ENCODE results near the gene PCBP3. TPM values are rescaled to one million over a fixed set of nuclear protein-coding genes. Genes with fewer than 3 reads are reported as not detected.

PCBP3 gene
- total and polyA plus RNA-seq, 2 of the 8 experiments (the other 6 are each of a cell fraction or from before 2014, with no cell fraction given) = 3.5 to 6.3 TPM

DNA sequence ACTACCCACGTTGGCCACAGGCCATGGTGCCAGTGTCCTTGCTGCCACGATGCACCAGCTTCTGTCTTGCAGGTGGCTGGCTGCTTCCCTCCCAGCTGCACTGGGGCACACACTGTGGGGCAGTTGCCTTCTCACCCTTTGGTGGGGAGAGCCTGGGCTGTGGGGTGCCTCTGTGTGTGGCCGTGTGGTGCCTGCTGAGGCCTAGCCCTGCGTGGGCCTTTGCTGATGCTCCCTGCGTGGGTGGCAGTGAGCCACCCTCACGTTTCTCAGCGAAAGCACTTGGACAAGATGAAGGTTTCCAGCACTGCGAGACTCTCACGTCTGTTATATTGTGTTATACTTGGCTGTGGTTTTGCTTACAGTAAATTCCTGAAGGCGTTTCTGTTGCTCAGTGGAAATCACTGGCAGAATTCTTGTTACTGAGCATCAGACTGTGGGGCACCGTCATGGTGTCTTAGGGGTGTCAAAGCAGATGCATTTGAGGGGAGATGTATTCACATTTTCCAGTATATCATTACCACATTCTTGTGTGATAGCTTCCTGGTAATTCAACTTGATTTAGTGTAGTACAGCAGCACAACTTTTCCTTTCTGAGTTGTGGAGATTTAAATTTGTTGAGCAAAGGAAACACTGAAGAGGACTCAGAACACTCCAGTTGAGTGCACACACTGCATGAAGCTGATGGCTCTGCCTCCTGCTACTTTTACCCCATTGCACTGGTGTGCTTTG, 124.7 kb downstream of the PCBP3 start:
- H3K27me3 ChIP-seq (replicated peaks in 1 of 4; ENCODE audit: control insufficient read depth in 3 of 4, extremely low read depth in 1 of 4, insufficient read depth in 3 of 4, low read length in 3 of 4) = no peaks in the 10 kb centered on the region
- no peak overlapping the region for H2BK12ac ChIP-seq (ENCODE audit: low read depth, low read length)
- H4K20me1 ChIP-seq (replicated peaks in 1 of 2; ENCODE audit: control insufficient read depth in 1 of 2, insufficient read depth in 2 of 2, low read length in 2 of 2) = peaks cover 0 to 2% of the 10 kb centered on the region in 2 experiments
- no peaks in the 10 kb centered on the region for H3K79me2 ChIP-seq (ENCODE audit: control insufficient read depth in 1 of 2, insufficient read depth in 2 of 2, low read length in 2 of 2)
- H3K9ac ChIP-seq (replicated peaks in 1 of 4; ENCODE audit: extremely low read depth in 1 of 4, low read depth in 3 of 4, low read length in 3 of 4) = no peak overlapping the region
- no peak overlapping the region for H3K18ac ChIP-seq (ENCODE audit: extremely low read depth, low read length)
- no peak overlapping the region for H2AFZ ChIP-seq (ENCODE audit: low read length)
- no peaks in the 10 kb centered on the region; the same call in 1 of the 2 replicates for H3K23me2 ChIP-seq (ENCODE audit: low read depth, low read length)
- no peaks in the 10 kb centered on the region; the same call in 1 of the 2 replicates for H3K79me1 ChIP-seq (ENCODE audit: low read depth, low read length)
- no peak overlapping the region for H2AK5ac ChIP-seq (ENCODE audit: low read depth, low read length)
- H3K14ac ChIP-seq (ENCODE audit: insufficient read length) = no peak overlapping the region
- H3K23ac ChIP-seq (ENCODE audit: insufficient read length) = no peak overlapping the region
- no peak for DNase-seq (ENCODE audit: low read depth in 1 of 2, low spot score in 2 of 2)
- H2BK15ac ChIP-seq (ENCODE audit: low read length) = no peak overlapping the region
- H2BK5ac ChIP-seq (ENCODE audit: low read depth, low read length) = no peak overlapping the region
- ChIA-PET CTCF (ENCODE audit: partially characterized antibody) (interaction anchor here (1.5 kb wide), 1 partner anchor 122 kb away, joined by 3 read pairs; no protein-coding TSS in a partner anchor), POLR2A (ENCODE audit: partially characterized antibody) (interaction anchor here (0.8 kb wide), 1 partner anchor 19 kb away, joined by 3 read pairs; no protein-coding TSS in a partner anchor)
- no peaks in the 10 kb centered on the region for H3K36me3 ChIP-seq (ENCODE audit: control insufficient read depth in 2 of 4, insufficient read depth in 4 of 4, low read length in 3 of 4)
- no peak overlapping the region for H3K56ac ChIP-seq (replicated peaks; ENCODE audit: insufficient read length, low read depth, low read length)
- WGBS, 2 experiments (ENCODE audit: extremely low coverage in 1 of 2, insufficient coverage in 1 of 2, insufficient read length in 1 of 2, insufficient replicate concordance in 2 of 2, low coverage in 1 of 2, low lambda C conversion rate in 2 of 2, missing lambda C conversion rate in 1 of 2) = 92% methylated on average over 11 of the region's 11 CpGs; no CpG with 5 or more reads in 1 of the 2 experiments
- H3K4ac ChIP-seq (replicated peaks; ENCODE audit: insufficient read length, low read depth, low read length) = no peak overlapping the region
- no peak overlapping the region for H3K4me3 ChIP-seq (ENCODE audit: extremely low read depth in 1 of 4, insufficient read depth in 2 of 4, low read depth in 3 of 4, low read length in 4 of 4)
- H4K8ac ChIP-seq (ENCODE audit: extremely low read depth, insufficient read depth, low read length) = no peak overlapping the region
- no peak overlapping the region for H3K27ac ChIP-seq (ENCODE audit: low read depth, low read length)
- no peak for FAIRE-seq
- no peak overlapping the region for H4K5ac ChIP-seq (ENCODE audit: insufficient read length, low read depth, low read length)
- no peak overlapping the region for H4K91ac ChIP-seq (replicated peaks; ENCODE audit: insufficient read length, low read length)
- H2BK20ac ChIP-seq (ENCODE audit: low read length) = no peak overlapping the region
- H3K9me3 ChIP-seq (ENCODE audit: insufficient read depth in 2 of 2, low read depth in 1 of 2, low read length in 1 of 2) = no peaks in the 10 kb centered on the region
- 0 out of 7 replicates have a peak, but pooled peaks cover 0 to 2% (median 0%) of the 10 kb centered on the region in 4 experiments for H3K4me1 ChIP-seq (replicated peaks in 1 of 4; ENCODE audit: control insufficient read depth in 3 of 4, insufficient read depth in 4 of 4, low read length in 3 of 4)
- no peak overlapping the region for H3K4me2 ChIP-seq (ENCODE audit: insufficient read depth in 1 of 2, low read depth in 2 of 2, low read length in 2 of 2)
- H2BK120ac ChIP-seq (replicated peaks; ENCODE audit: low read depth, low read length) = no peak overlapping the region
- TF ChIP-seq TAF1 (IDR thresholded peaks at IDR 0.05; ENCODE audit: low read depth, low read length) (no peak), YY1 (IDR thresholded peaks at IDR 0.05; ENCODE audit: low read depth, low read length) (no peak), USF2 (IDR thresholded peaks at IDR 0.05; ENCODE audit: low read length) (no peak), EGR1 (IDR thresholded peaks at IDR 0.05; ENCODE audit: borderline replicate concordance, low read depth, low read length) (no peak), POU5F1 (IDR thresholded peaks at IDR 0.05; ENCODE audit: low read depth, low read length) (no peak), TEAD4 (IDR thresholded peaks at IDR 0.05; ENCODE audit: low read depth, low read length) (no peak), RXRA (IDR thresholded peaks at IDR 0.05; ENCODE audit: insufficient read depth, low read depth, low read length) (no peak), GABPA (IDR thresholded peaks at IDR 0.05; ENCODE audit: borderline replicate concordance, insufficient read depth, low read length) (no peak), KDM1A (IDR thresholded peaks at IDR 0.05; ENCODE audit: borderline replicate concordance, low read length) (no peak), RBBP5 (IDR thresholded peaks at IDR 0.05; ENCODE audit: borderline replicate concordance, low read depth, low read length) (no peak), SIRT6 (IDR thresholded peaks at IDR 0.05; ENCODE audit: low read length) (no peak)
